ENCODE data around the gene EPHA3.

- TF ChIP-seq CTCF (IDR thresholded peaks at IDR 0.05) (no peak), EP300 (IDR thresholded peaks at IDR 0.05) (no peak), POLR2A (IDR thresholded peaks at IDR 0.05) (no peak)
Observed at GRCh38 chr3:89180334-89180733, 72.9 kb downstream of the EPHA3 start.

Data from ovary (tissue), 3 donors.